ENCODE measurements around the gene LEMD1. TPM values are rescaled to one million over a fixed set of nuclear protein-coding genes. Genes with fewer than 3 reads are reported as not detected.

Gene LEMD1
- total and polyA plus RNA-seq, 5 experiments from 2014 or later: not detected

DNA sequence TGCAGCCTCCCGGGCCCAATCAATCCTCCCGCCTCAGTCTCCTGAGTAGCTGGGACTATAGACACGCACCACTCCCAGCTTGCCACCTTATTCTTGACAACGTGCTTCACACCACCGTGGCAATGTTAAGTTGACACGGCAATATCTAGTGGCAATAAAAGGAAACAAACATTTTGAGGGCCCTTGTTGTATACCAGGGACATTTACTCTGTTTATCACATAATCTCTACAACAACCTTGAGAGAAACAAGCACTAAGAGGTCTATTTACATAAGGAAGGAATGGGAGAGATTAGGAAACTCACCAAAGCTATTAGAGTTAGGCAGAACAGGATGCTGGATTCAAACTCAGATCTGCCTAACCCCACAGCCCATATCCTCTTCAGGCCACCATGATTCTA, 68.2 kb downstream of the LEMD1 start:
- Mint-ChIP-seq H3K36me3 (no peaks in the 10 kb centered on the region), H3K27ac (no peak overlapping the region), H3K4me1 (peaks cover 0 to 23% (median 3%) of the 10 kb centered on the region in 4 donors), H3K27me3 (peaks cover 11 to 37% (median 17%) of the 10 kb centered on the region in 5 donors), H3K9me3 (no peaks in the 10 kb centered on the region), H3K4me3 (no peak overlapping the region)
- ATAC-seq (no peak), DNase-seq (no peak)
- POLR2A ChIA-PET: interaction anchor here (0.6 to 1.2 kb wide), 4 partner anchors 66 to 81 kb away, joined by 3 to 8 read pairs (median 5); no protein-coding TSS in a partner anchor

- DNase-seq: no peak
- Mint-ChIP-seq H3K4me1 (peaks cover 0 to 27% (median 3%) of the 10 kb centered on the region in 4 donors), H3K4me3 (no peak overlapping the region), H3K9me3 (no peaks in the 10 kb centered on the region), H3K27me3 (peaks cover 10 to 32% (median 18%) of the 10 kb centered on the region in 5 donors), H3K36me3 (no peaks in the 10 kb centered on the region), H3K27ac (no peak overlapping the region)
- ATAC-seq: no peak
- POLR2A ChIA-PET: no interaction called here
These were observed 68.7 kb downstream of the LEMD1 start for GRCh38 chr1:205353191-205353590.

DNA sequence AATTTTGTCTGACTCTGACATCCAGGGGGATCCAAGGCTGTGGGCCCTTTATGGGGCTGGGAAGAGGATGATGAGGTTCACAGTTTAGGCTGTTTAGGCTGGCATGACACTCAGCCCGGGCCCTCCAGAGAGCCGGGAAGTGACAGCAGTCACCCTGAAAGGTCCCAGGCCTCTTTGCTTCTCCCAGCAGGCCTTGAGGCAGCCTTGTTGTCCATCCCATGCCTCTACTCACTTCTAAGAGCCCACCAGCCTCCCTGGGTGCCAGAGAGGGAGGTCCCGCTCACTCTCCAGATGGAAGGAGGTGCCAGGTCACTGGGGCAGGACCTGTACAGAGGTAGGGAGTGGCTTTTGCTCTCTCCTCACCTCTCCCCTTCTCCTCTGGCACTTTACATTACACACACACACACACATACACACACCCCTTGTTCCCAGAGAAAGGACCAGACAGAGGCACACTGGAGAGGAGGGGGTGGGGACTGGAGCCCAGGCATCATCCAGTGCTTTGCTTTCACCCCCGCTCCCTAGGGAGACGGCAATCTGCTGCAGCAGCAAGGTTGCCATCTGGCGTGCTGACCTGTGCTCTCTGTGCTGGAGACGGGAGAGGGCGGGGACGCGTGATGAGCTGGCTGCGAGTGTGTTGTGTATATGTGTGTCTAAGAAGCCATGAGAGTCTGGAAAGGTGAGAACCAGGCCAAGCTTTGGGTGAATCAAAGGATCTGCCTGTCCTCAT, 69.7 kb downstream of the LEMD1 start:
- POLR2A ChIA-PET: no interaction called here

DNA sequence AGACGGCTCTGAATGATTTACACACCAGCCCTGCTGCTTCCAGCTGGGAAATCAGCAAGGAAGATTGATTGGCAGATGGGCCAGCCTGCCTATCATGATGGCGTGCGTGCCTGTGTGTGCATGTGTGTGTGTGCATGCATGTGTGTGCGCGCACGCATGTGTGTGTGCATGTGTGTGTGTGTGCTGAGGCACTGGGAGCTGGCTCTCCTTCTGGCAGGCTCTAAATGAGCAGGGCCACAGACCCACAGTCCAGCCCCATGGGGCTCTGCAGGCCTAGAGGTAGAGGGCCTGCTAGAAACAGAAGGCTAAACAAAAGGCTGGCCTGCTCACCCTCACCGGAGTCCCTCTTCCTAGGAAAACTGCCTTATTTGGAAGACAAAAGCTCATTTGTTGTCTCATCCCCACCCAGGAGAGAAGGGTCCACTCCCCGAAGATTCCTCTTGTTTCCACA, 71.1 kb downstream of the LEMD1 start:
- Mint-ChIP-seq H3K9me3 (no peaks in the 10 kb centered on the region), H3K36me3 (no peaks in the 10 kb centered on the region), H3K27ac (no peak overlapping the region), H3K4me3 (no peak overlapping the region), H3K27me3 (peaks cover 4 to 32% (median 14%) of the 10 kb centered on the region in 5 donors), H3K4me1 (peaks cover 0 to 32% (median 3%) of the 10 kb centered on the region in 4 donors)
- DNase-seq: no peak
- no peak for ATAC-seq
- POLR2A ChIA-PET: no interaction called here

More for the DNA sequence above, 69.7 kb downstream of the LEMD1 start:
- ATAC-seq (no peak), DNase-seq (no peak)
- Mint-ChIP-seq H3K4me1 (peaks cover 0 to 32% (median 3%) of the 10 kb centered on the region in 4 donors), H3K27me3 (peaks cover 4 to 26% (median 11%) of the 10 kb centered on the region in 5 donors), H3K36me3 (no peaks in the 10 kb centered on the region), H3K9me3 (no peaks in the 10 kb centered on the region), H3K27ac (no peak overlapping the region), H3K4me3 (no peak overlapping the region)

DNA sequence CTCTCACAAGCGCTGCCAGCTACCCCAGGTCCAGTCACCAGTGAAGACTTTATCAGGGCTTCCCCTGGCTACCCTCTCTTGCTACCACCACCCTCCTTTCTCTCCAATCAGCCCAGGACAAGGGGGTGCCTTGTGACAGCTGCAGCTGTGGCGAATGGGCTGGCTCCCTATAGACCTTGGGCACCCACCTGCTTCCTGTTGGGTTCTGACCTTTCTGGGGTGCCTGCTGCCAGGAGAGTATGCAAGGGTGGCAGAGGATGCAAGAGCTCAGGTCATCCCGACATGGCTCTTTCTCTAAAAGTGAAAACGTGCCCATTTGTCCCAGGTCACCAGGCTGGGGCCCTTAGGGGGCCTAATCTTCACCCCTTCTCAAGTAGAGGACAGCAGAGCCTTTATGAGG, 71.7 kb downstream of the LEMD1 start:
- POLR2A ChIA-PET: interaction anchor here (0.6 kb wide), 1 partner anchor 243 kb away, joined by 6 read pairs; no protein-coding TSS in a partner anchor
- Mint-ChIP-seq H3K27ac (no peak overlapping the region), H3K9me3 (no peaks in the 10 kb centered on the region), H3K27me3 (peaks cover 4 to 36% (median 16%) of the 10 kb centered on the region in 5 donors), H3K4me3 (no peak overlapping the region), H3K4me1 (peaks cover 0 to 32% (median 3%) of the 10 kb centered on the region in 4 donors), H3K36me3 (no peaks in the 10 kb centered on the region)
- DNase-seq: no peak
- ATAC-seq: no peak

- H3K4me1 Mint-ChIP-seq: peaks cover 6 to 40% (median 9%) of the 10 kb centered on the region in 4 donors
- POLR2A ChIA-PET: interaction anchor here (1.5 kb wide), 1 partner anchor 60 kb away, joined by 3 read pairs; no protein-coding TSS in a partner anchor
- H3K27me3 Mint-ChIP-seq: peaks cover 13 to 45% (median 23%) of the 10 kb centered on the region in 5 donors
- no peak overlapping the region for H3K27ac Mint-ChIP-seq
- no peaks in the 10 kb centered on the region for H3K9me3 Mint-ChIP-seq
- no peak overlapping the region for H3K4me3 Mint-ChIP-seq
- no peak for DNase-seq
- no peaks in the 10 kb centered on the region for H3K36me3 Mint-ChIP-seq
- no peak for ATAC-seq
These were observed 73.0 kb downstream of the LEMD1 start for GRCh38 chr1:205348554-205349487.

DNA sequence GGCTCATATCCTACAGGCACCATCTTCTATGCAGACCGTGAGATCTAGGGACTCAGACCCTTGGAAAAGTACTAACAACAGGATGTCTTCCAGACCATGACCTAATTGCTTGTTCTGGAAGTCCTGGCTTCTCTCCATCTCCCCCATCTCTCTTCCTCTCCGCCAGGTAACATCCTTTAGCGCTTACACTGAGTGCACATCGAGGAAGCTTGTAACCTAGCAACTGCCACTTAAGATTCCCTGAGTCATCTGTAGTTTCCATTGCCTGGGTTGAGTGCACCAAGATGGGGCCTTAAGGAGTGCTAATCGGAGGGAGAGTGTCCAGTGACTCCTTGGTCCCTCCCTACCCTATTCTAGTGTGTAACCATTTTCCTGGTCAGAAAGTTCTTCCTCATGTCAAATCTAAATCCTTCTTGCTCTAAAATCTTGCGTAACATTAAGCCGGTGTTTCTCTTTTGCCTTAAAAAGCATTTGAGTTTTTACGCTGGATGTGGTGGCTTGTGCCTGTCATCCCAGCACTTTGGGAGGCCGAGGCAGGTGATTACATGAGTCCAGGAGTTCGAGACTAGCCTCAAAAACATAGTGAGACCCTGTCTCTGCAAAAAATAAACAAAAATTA, 74.8 kb downstream of the LEMD1 start:
- H3K4me3 Mint-ChIP-seq: no peak overlapping the region
- POLR2A ChIA-PET: no interaction called here
- H3K9me3 Mint-ChIP-seq: no peaks in the 10 kb centered on the region
- no peaks in the 10 kb centered on the region for H3K36me3 Mint-ChIP-seq
- peaks cover 20 to 56% (median 30%) of the 10 kb centered on the region in 5 donors for H3K27me3 Mint-ChIP-seq
- H3K4me1 Mint-ChIP-seq: peaks cover 9 to 47% (median 16%) of the 10 kb centered on the region in 4 donors
- DNase-seq (no peak), ATAC-seq (no peak)
- no peak overlapping the region for H3K27ac Mint-ChIP-seq

- POLR2A ChIA-PET: no interaction called here
- ATAC-seq: no peak
- Mint-ChIP-seq H3K4me1 (peaks cover 9 to 44% (median 16%) of the 10 kb centered on the region in 4 donors), H3K27ac (no peak overlapping the region), H3K36me3 (no peaks in the 10 kb centered on the region), H3K4me3 (no peak overlapping the region), H3K9me3 (no peaks in the 10 kb centered on the region), H3K27me3 (peaks cover 20 to 56% (median 30%) of the 10 kb centered on the region in 5 donors)
- no peak for DNase-seq
These were observed 76.1 kb downstream of the LEMD1 start for GRCh38 chr1:205345761-205346160.

GRCh38 chr1:205344066-205344928, 77.6 kb downstream of the LEMD1 start:
- ATAC-seq (peak; percentile 85 to 90), DNase-seq (peak; percentile 24 to 65 (median 40))
- peak overlapping the region in 1 of 10 donors; percentile 53 for H3K27ac Mint-ChIP-seq
- POLR2A ChIA-PET: interaction anchor here (0.5 to 1.7 kb wide), 2 partner anchors 19 to 78 kb away, joined by 4 read pairs; no protein-coding TSS in a partner anchor
- no peaks in the 10 kb centered on the region for H3K9me3 Mint-ChIP-seq
- H3K27me3 Mint-ChIP-seq: peaks cover 17 to 56% (median 30%) of the 10 kb centered on the region in 5 donors
- peak overlapping the region; percentile 60 to 86 (median 78) for H3K4me3 Mint-ChIP-seq
- H3K36me3 Mint-ChIP-seq: no peaks in the 10 kb centered on the region
- H3K4me1 Mint-ChIP-seq: peaks cover 9 to 31% (median 16%) of the 10 kb centered on the region in 4 donors

GRCh38 chr1:205343431-205344065, 78.3 kb downstream of the LEMD1 start:
- no peak overlapping the region for H3K27ac Mint-ChIP-seq
- ATAC-seq: peak; percentile 38 to 46
- DNase-seq: peak in 2 of 10 donors; percentile 5 to 25
- POLR2A ChIA-PET: interaction anchor here (1.7 kb wide), 1 partner anchor 18 kb away, joined by 4 read pairs; no protein-coding TSS in a partner anchor
- H3K36me3 Mint-ChIP-seq: no peaks in the 10 kb centered on the region
- H3K4me1 Mint-ChIP-seq: peaks cover 9 to 24% (median 16%) of the 10 kb centered on the region in 4 donors
- no peaks in the 10 kb centered on the region for H3K9me3 Mint-ChIP-seq
- peak overlapping the region in 3 of 10 donors; percentile 60 to 79 (median 76) for H3K4me3 Mint-ChIP-seq
- peaks cover 17 to 52% (median 30%) of the 10 kb centered on the region in 5 donors for H3K27me3 Mint-ChIP-seq

- POLR2A ChIA-PET: interaction anchor here (1.7 kb wide), 1 partner anchor 18 kb away, joined by 4 read pairs; no protein-coding TSS in a partner anchor
- H3K4me3 Mint-ChIP-seq: peak overlapping the region in 9 of 10 donors; percentile 6 to 79 (median 58)
- H3K36me3 Mint-ChIP-seq: no peaks in the 10 kb centered on the region
- H3K4me1 Mint-ChIP-seq: peaks cover 9 to 23% (median 14%) of the 10 kb centered on the region in 4 donors
- DNase-seq: no peak
- H3K27me3 Mint-ChIP-seq: peaks cover 17 to 48% (median 30%) of the 10 kb centered on the region in 5 donors
- peak overlapping the region in 1 of 10 donors; percentile 82 for H3K27ac Mint-ChIP-seq
- no peaks in the 10 kb centered on the region for H3K9me3 Mint-ChIP-seq
- no peak for ATAC-seq
These were observed 78.9 kb downstream of the LEMD1 start for GRCh38 chr1:205342986-205343385.
